Ammon's horn (tissue), 1 donor: Measurements from ENCODE around the gene KIRREL3.

Experiments
- DNase-seq: peaks from one replicate; pipeline ENCODE4 v3.0.0-alpha.2; 2016; ENCODE audit warnings: low spot score

KIRREL3 gene

DNA sequence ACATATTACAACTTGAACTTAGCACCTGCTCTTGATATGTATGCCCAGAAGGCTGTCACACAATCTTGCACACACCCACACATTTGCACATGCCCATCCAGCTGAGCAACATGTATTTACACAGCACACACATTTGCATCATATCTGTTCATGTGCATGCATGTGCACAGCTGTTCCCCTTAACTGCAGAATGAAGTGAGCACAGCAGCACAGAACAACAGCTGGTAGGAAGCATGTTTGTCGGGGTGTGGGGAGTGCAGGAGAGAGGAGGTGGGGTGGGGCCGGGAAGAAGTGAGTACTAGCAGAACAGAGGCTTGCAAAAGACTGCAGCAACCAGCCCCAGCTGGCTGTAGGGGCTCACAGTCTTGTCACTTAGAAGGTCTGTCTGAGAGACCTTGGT is 296.5 kb downstream of the KIRREL3 start:
- DNase-seq = no peak

DNA sequence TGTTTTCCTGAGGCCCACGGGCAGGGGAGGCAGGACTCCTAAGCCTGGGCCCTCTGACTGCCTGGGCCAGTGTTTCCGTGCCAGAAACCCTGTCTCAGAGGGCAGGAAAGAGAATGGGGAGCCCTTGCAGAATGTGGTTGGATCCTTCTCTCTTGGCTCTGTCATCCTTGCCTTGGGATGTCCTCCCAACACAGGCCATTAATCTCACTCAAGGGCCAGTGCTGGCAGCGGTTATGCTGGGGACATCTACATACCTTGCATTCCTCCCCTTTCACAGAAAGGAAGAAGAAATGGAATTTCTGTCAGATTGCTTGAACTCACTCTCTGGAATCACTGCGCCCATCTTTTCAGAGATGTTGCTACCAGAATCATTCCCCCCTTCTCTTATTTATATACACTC is 296.9 kb downstream of the KIRREL3 start:
- no peak for DNase-seq

DNA sequence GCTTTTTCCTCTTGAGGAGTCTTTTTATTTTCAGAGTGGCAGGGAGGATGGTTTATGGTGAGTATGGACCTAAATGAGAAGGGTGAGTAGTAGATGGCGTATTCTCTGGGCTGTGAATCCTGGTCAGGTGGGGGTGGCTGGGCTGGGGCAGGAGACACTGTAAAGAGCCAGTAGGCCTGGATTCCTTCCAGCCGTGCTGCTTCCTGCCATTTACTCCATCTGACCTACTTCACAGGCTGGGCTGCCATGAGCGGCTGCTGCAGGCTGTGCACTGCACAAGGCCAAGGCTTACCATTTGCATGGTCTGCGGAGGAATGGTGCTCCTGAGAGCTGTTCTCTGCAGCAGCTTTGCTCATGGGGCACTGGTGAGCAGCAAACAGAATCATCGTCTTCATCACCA is 297.6 kb downstream of the KIRREL3 start:
- peak; percentile 66 for DNase-seq

DNA sequence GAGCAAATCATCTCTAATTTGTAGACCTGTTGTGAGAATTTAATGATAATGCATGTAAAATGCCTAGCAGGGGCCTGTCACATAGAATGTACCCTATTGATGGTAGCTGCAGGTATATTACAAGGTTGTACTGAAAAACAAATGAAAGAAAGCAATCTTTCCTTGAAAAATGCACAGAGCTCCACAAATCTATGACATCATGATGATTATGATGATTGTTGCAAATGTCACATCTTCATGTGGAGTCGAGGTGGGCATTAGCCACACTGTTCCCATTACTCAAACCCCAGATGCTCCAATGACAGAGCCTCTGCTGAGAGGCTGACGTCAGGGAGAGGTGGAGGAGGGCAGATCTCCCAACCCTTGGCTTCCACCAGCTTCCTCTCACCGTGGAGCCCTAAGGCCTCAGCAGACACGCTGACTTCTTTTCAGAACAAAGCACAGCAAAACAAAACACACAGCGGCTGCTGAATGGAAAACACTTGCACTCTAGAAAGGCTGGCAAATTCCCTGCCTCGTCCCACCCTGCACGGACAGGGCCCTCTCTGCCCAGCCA is 298.3 kb downstream of the KIRREL3 start:
- no peak for DNase-seq

DNA sequence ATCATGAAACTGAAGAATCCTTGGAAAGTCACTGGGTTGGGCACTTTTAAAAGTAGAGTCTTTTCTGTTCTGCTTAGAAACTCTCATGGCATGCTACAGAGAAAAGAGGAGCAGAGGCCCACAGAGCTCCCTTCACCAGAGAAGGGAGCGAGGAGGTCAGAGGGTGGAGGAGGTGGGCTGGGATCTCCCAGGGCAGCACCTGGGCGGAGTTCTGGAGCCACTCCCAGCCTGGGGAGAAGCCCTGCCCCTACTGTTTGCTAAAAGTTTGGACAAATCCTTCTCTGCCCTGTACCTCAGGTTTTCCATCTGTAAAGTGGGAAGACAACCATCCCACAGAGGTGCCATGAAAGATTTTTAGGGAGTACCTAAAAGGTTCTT is 299.1 kb downstream of the KIRREL3 start:
- DNase-seq = no peak

DNA sequence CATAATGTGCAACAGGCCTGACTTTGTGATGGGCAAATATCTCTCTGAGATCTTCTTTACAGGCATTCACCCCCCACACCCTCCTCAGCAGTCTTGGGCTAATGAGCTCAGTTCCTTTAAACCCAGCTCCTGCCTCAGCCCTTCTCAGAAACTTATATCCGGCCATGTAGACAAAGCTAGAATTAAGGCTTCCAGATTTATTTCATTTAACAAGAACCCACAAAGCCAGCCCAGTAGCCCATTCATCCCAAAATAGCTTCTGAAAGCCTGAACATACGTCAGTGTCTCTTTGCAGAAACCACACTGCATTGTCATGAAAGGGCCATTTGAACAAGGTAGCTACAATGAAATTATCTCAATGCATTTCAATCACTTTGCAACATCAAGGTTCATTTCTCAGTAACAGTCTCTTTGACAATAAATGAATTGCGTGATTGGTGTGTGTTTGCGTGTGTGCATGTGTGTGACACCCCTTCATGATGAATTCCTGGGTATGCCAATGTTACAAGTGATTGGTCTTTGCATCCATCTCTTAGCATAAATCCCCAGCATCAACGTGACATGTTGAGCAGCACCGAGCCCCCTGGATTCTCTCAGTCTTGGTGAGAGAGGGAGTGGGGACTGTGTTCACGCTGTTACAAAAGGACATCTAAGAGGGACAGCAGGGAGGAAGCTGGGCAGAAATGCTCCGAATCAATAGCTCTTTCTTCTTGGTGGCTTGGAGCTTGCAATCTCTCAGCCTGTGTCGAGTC is 299.6 kb downstream of the KIRREL3 start:
- peak; percentile 74 for DNase-seq

DNA sequence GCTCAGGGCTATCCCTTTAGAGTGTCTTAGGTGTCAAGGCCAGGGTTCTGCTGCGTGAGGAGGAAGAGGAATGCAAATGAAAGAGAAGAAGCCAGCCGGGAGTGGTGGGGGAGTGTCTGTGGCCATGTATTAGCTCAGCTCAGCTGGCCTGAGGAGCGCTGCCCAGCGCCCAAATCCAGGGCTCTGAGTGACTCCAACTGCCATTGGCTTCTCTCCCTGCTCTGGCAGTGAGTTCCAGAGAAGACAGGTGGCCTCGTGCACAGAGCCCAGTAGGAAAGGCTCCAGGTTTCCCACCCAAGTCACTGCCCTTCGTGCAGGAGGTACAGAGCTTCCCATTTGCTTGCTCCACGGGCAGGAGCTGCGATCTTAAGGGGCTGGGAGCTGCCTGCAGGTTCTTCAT is 302.0 kb downstream of the KIRREL3 start:
- no peak for DNase-seq

DNA sequence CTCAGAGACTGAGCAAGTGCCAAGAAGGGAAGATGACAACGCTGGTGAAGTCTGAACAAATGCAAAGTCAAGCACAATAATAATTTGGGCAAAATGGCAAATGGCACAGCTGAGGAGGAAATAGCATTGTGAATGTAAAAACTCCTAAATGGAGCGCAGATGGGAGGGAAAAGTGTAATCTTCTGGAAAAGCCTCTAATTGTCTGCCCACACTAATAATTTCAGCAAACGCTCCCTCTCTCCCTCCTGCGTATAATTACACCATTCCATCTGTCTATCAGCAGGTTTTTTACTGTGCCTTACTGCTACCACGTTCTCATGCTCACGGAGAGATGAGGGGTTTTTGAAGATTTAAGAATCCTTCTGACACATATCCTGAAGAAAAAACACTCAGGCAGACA is 302.6 kb downstream of the KIRREL3 start:
- DNase-seq = peak; percentile 54

DNA sequence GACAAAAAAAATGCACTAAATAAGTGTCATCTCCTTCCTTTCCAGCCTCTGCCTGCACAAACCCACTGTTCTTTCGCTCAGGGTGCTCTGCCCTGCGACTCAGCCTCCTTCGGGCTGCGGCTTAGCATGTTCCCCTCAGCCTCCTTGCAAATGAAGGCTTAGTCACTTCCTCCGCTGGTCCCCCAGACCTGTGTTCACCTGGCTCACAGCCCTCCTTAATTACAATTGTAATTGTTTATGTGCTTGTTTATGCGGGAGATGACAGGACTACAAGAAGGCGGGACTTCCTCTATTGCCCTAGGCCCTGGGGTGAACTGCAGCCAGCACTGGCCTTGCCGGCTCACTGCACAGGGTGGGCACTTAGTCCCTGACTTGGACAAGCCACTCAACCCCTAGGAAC is 303.6 kb downstream of the KIRREL3 start:
- DNase-seq = no peak

DNA sequence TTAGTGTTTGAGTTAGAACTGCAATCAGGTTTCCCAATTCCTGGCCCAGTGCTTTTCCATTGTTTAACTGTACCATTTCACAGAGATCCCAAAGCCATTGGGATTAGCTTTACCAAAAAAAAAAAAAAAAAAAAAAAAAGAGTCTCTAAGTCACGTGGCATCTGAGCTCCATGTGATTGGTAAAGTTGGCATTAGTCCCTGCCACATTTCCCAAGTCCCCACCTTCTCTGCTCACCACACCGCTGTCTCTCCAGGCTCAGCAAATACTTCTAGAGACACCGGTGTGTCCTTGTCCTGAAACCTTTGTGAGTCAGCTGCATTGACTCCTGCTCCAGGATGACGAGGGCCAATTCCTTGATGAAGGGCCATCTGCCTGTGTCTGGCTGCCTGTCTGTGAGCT is 305.3 kb downstream of the KIRREL3 start:
- no peak for DNase-seq

DNA sequence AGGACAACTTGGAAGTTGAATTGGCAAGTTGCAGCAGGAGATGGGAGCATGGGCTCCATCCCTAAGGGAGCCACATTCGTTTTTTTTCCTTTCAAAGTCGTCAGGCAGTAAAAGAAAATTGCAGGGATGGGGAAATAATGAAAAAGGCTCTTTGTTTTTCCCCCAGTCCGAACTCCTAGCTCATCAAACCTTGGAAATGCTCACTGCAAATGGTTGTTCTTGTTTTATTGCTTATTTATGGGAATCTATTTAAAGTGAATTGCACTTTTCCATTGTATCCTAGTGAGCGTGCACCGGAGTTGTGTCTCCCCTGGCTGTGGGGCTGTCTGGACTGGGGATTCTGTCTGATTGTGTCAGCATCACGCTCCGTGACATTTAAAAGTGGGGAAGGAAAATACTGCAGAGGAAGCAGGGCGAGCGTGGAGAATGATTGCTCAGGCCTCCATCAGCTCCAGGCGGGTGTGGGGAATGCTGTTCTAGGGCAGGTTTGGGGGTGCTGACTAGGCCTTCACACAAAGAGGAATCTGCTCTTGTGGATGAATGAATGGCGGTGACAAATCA is 306.4 kb downstream of the KIRREL3 start:
- no peak for DNase-seq

DNA sequence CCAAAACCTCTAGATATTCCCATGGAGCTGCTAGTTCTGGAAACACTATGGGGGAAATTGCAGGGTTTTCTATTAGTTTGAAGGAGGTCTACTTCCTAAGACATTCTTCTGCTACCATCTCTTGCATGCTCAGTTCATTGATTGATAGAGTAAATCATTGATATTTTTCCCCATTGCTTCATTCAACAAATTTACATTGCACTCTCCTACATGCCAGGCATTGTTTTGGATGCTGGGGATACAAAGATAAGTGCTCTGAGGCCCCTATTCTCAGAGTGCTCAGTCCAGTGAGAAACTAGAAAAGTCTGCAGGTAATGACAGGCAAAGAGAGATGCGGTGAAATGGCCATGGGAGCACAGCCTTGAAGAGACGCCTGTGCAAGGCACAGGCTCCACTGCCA is 313.1 kb downstream of the KIRREL3 start:
- no peak for DNase-seq

DNA sequence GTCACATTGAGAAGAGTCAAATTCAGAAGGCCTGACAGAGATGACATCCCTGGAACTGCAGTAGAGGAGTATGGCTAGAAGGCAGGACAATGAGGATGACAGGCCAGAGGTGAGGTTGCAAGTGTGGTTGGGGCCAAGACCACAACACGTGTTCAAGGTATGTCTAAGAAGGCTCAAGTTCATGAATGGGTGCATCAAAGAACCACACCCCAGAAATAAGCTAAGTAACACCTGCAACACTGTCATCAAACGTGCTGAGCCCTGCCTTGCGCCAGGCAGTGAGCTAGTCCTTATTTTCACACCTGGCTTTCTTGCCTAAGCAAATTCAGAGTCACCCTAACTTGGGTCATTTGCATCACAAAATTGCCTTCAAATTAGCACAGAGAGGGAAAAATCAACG is 313.6 kb downstream of the KIRREL3 start:
- DNase-seq = no peak

DNA sequence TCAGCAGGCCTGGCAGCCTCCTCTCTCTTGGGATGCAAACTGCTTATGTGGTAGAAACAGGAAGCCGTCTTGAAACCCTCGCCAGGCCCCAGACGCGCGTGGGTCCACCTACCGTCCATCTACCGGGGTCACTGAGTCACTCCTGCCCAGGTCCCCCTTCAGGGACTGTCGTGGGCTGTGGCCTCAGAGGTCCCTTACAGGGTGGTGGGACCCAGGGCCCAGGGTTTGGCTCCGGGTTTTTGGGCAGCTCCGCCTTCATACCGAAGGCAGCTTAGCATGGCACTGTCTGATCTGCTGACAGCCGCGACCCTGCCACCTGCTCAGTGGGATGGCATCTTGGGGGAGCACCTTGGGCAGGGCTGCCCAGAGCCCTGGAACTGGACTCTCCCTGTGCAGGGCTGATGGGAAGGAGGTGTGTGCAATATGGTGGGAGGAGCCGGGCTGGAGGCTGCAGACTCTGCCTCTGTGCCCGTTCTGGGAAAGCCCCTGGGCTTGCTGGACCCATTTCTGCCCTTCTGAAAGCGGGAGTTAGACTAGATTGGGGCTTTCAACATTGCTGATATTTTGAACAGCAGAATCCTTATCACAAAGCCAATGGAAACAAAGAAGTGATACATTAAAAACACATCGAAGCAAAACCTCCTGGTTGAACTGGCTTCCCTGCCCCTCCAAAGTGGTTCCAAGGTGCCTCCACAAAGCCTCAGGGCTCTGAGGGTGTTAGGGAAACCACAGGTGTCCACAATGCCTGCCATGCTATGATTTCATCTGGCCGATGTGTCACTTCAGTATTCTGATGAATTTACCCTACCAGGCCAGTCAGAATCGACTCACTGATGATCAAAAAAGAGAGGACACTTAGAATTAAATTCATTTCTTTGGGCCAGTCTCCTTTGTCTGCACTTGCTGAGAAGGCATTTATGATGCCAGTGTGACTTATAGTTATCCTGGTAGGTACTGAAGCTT is 316.5 kb downstream of the KIRREL3 start:
- no peak for DNase-seq

DNA sequence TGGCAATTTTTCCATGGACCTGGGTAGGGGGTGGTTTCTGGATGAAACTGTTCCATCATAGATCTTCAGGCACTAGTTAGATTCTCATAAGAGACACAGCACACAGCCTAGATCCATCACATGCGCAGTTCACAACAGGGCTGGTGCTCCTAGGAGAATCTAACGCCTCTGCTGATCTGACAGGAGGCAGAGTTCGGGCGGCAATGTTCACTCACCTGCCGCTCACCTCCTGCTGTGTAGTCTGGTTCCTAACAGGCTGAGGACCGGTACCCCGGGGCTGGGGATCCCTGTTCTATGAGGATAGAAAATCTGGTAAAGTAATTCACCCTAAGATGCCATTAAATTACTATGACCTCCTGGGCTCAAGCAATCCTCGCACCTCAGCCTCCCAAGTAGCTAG is 318.0 kb downstream of the KIRREL3 start:
- DNase-seq = no peak

DNA sequence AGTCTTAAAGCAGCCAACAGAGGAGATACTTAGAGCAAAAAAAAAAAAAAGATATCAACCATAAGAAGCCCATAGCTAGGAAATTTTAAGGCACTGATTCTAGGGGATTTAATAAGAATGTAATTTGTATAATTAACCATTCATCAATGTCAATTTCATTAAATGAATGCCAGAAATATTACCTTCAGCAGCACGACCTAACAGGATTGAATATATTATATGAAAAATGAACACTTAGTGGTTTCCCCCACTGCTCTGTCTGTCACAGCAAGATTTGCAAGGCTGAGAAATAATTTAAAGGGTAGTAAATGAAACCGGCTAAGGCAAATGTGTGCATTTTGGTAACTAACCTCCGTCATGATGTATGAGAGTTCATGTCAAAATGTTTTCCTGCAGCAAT is 319.9 kb downstream of the KIRREL3 start:
- DNase-seq = no peak

DNA sequence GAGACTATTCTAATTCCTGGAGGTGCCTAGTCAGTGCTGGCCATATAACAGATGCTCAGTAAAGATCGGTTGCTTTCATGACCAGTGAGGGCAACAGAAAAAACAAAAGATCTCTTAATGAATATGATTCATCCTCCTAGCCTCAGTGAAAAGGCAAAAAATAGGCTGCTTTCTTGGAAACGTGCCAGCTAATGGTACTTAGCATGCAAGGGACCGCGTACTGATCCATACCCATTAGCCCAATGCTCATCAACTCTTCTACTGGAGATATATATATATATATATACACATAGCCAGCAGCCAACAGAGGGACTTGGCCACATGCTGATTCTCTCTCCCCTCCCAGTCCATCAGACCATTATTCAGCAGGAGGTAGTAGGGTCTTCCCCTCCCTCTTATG is 320.4 kb downstream of the KIRREL3 start:
- no peak for DNase-seq

DNA sequence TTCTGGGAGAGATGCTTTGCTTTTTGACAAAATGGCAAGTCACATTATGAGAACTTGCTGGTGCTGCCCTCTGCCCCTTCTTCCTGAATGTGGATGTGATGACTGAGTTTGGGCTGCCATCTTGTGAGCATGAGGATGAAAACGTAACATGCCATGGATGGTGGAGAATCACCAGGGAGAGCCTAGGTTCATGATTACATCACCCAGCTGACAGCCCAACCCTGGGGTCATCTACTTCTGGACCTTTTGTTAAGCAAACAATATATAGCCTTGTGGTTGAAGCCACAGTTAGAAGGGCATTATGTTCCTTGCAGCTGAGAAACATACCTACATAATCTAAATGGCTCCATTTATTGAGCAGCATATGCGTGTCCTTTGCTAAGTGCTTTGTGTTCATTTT is 321.5 kb downstream of the KIRREL3 start:
- no peak for DNase-seq

DNA sequence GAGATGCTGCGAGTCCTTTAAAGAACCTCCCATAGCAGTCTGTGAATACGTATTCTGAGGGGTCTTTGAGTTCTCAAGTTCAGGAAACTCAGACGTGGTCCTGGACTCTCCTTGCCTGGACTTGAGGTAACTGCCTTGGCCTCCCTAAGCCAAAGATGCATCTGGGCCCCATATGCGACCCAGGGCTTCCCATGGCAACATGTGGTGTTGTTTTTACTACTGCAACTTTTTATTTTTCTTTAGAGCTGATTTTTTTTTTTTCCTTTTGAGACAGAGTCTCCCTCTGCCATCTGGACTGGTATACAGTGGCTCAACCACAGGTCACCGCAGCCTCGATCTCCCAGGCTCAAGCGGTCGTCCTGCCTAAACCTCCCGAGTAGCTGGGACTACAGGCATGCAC is 324.0 kb downstream of the KIRREL3 start:
- no peak for DNase-seq

DNA sequence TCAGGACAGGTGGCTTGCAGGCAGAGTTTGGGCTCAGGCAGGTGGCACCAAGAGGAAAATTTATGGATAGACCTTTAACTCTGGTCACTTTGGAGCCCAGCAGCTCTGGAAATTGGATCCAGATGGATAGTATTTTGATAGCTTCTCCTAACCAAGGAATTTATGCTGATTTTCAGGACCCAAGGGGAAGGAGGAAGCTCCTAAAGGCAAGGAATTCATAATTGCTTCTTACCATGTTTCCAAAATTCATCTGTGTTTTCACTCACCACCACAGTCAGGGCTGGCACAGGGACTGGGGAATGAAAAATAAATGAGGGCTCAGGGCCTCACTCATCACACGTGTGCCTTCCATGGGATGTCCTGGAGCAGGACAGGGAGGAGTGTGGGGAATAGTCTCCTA is 327.3 kb downstream of the KIRREL3 start:
- no peak for DNase-seq

DNA sequence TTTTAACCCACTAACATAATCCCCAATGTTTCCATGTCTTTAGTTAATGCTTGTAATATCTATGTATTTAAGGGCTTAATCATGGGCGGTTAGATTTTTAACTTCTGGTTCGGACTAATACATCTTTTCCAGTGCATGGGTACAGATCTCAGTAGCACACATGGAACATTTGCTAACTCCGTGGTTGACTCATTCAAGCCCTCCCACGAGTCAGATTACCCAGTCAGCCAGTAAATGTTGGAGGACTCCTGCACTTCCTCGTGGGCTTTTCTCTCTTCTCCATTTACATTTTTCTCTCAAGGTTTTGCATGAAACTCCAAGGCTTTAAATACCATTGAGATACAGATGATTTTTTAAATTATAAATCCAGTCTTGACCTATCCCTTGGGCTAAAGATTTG is 331.2 kb downstream of the KIRREL3 start:
- DNase-seq = peak; percentile 68

DNA sequence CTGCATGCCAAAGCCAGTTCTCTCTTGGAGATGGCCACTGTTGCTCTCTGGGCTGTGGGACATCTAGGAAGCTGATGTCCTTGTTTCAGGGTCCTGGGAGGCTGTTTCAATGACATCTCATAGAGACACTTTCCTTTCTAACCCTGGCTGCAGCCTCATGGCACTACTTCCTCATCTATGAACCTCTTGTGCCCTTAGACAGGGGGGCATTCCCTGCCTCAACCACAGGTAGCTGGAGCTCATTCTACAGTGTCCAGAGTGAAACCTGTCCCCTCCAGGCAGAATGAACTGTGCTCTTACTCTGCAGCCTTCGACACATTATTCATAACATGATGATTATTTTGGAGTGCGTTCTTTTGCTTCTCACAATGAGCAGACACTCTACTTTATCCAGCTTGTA is 335.9 kb downstream of the KIRREL3 start:
- no peak for DNase-seq
